Dendritic cell treated with granulocyte-macrophage colony-stimulating factor and Interleukin-4, amounts not matched to agents 40 ng/mL and 50 ng/mL, for 4 days (primary cell): ENCODE measurements around the gene ARHGAP15.

ENCODE experiments used
- H3K27ac Mint-ChIP-seq: one replicate; pipeline ENCODE4 v1.8.0; 2022; ENCODE audit warnings: mild to moderate bottlenecking, mixed read lengths
- H3K27me3 Mint-ChIP-seq: one replicate; pipeline ENCODE4 v1.8.0; 2022; ENCODE audit warnings: mild to moderate bottlenecking, mixed read lengths
- H3K36me3 Mint-ChIP-seq: one replicate; pipeline ENCODE4 v1.8.0; 2022; ENCODE audit warnings: low read depth, mixed read lengths
- H3K4me1 Mint-ChIP-seq: one replicate; pipeline ENCODE4 v1.8.0; 2022; ENCODE audit warnings: low read depth, mixed read lengths
- H3K4me3 Mint-ChIP-seq: one replicate; pipeline ENCODE4 v1.8.0; 2022; ENCODE audit warnings: mild to moderate bottlenecking, moderate library complexity, mixed read lengths
- H3K9me3 Mint-ChIP-seq: one replicate; pipeline ENCODE4 v1.8.0; 2022; ENCODE audit warnings: mixed read lengths
- intact Hi-C: fragments of 100-400 bp; cut with micrococcal nuclease; formaldehyde crosslinking; loops from one replicate; pipeline ENCODE4 v1.15.0; 2022

Gene ARHGAP15

GRCh38 chr2:143151111-143151752 lies 22.0 kb downstream of the ARHGAP15 start:
- intact Hi-C loops, result no loop called here
- Mint-ChIP-seq H3K4me3 (no peak overlapping the region), H3K27me3 (no peaks in the 10 kb centered on the region), H3K9me3 (no peaks in the 10 kb centered on the region), H3K4me1 (peaks cover 79% of the 10 kb centered on the region), H3K27ac (peak overlapping the region; percentile 62), H3K36me3 (peaks cover 8% of the 10 kb centered on the region)

GRCh38 chr2:143152219-143152618 lies 23.0 kb downstream of the ARHGAP15 start:
- Mint-ChIP-seq H3K27me3 (no peaks in the 10 kb centered on the region), H3K36me3 (peaks cover 8% of the 10 kb centered on the region), H3K9me3 (no peaks in the 10 kb centered on the region), H3K4me3 (no peak overlapping the region), H3K4me1 (peaks cover 69% of the 10 kb centered on the region), H3K27ac (peak overlapping the region; percentile 62)
- intact Hi-C loops, result no loop called here

- no peaks in the 10 kb centered on the region for H3K9me3 Mint-ChIP-seq
- H3K27me3 Mint-ChIP-seq, result no peaks in the 10 kb centered on the region
- H3K4me3 Mint-ChIP-seq, result no peak overlapping the region
- peak overlapping the region; percentile 62 for H3K27ac Mint-ChIP-seq
- intact Hi-C loops, result no loop called here
- H3K36me3 Mint-ChIP-seq, result peaks cover 8% of the 10 kb centered on the region
- peaks cover 65% of the 10 kb centered on the region for H3K4me1 Mint-ChIP-seq
Measured at GRCh38 chr2:143152637-143153036, 23.4 kb downstream of the ARHGAP15 start.

- intact Hi-C loops, result loop anchor here (5.0 kb wide), 2 partner anchors 43 to 67 kb away; no protein-coding TSS in a partner anchor
- Mint-ChIP-seq H3K27me3 (no peaks in the 10 kb centered on the region), H3K4me1 (peaks cover 59% of the 10 kb centered on the region), H3K36me3 (peaks cover 8% of the 10 kb centered on the region), H3K27ac (no peak overlapping the region), H3K4me3 (no peak overlapping the region), H3K9me3 (no peaks in the 10 kb centered on the region)
Measured at GRCh38 chr2:143155661-143156060, 26.4 kb downstream of the ARHGAP15 start.

GRCh38 chr2:143157001-143157400 lies 27.8 kb downstream of the ARHGAP15 start:
- Mint-ChIP-seq H3K27me3 (no peaks in the 10 kb centered on the region), H3K27ac (no peak overlapping the region), H3K9me3 (no peaks in the 10 kb centered on the region), H3K4me3 (no peak overlapping the region), H3K4me1 (peaks cover 52% of the 10 kb centered on the region), H3K36me3 (peaks cover 15% of the 10 kb centered on the region)
- intact Hi-C loops, result loop anchor here (5.0 kb wide), 2 partner anchors 45 to 65 kb away; no protein-coding TSS in a partner anchor

- Mint-ChIP-seq H3K4me1 (peaks cover 48% of the 10 kb centered on the region), H3K4me3 (no peak overlapping the region), H3K36me3 (peaks cover 15% of the 10 kb centered on the region), H3K27ac (no peak overlapping the region), H3K9me3 (no peaks in the 10 kb centered on the region), H3K27me3 (no peaks in the 10 kb centered on the region)
- intact Hi-C loops, result loop anchor here (5.0 kb wide), 2 partner anchors 45 to 65 kb away; no protein-coding TSS in a partner anchor
Measured at GRCh38 chr2:143157418-143157817, 28.2 kb downstream of the ARHGAP15 start.

- Mint-ChIP-seq H3K9me3 (no peaks in the 10 kb centered on the region), H3K27me3 (no peaks in the 10 kb centered on the region), H3K36me3 (peaks cover 15% of the 10 kb centered on the region), H3K27ac (peak overlapping the region; percentile 60), H3K4me1 (peaks cover 42% of the 10 kb centered on the region), H3K4me3 (peak overlapping the region; percentile 51)
- intact Hi-C loops, result loop anchor here (5.0 kb wide), 2 partner anchors 46 to 64 kb away; no protein-coding TSS in a partner anchor
Measured at GRCh38 chr2:143158098-143158497, 28.9 kb downstream of the ARHGAP15 start.

- intact Hi-C loops, result loop anchor here (5.0 kb wide), 2 partner anchors 47 to 63 kb away; no protein-coding TSS in a partner anchor
- peaks cover 40% of the 10 kb centered on the region for H3K4me1 Mint-ChIP-seq
- H3K27ac Mint-ChIP-seq, result peak overlapping the region; percentile 60
- peaks cover 15% of the 10 kb centered on the region for H3K36me3 Mint-ChIP-seq
- no peaks in the 10 kb centered on the region for H3K9me3 Mint-ChIP-seq
- H3K4me3 Mint-ChIP-seq, result peak overlapping the region; percentile 51
- no peaks in the 10 kb centered on the region for H3K27me3 Mint-ChIP-seq
Measured at GRCh38 chr2:143158551-143159485, 29.6 kb downstream of the ARHGAP15 start.

- Mint-ChIP-seq H3K27ac (peak overlapping the region; percentile 9), H3K4me3 (no peak overlapping the region), H3K36me3 (peaks cover 15% of the 10 kb centered on the region), H3K27me3 (no peaks in the 10 kb centered on the region), H3K4me1 (peaks cover 40% of the 10 kb centered on the region), H3K9me3 (no peaks in the 10 kb centered on the region)
- intact Hi-C loops, result loop anchor here (5.0 kb wide), 2 partner anchors 47 to 63 kb away; no protein-coding TSS in a partner anchor
Measured at GRCh38 chr2:143159486-143159840, 30.2 kb downstream of the ARHGAP15 start.

GRCh38 chr2:143160732-143161707 lies 31.8 kb downstream of the ARHGAP15 start:
- Mint-ChIP-seq H3K27ac (no peak overlapping the region), H3K4me3 (no peak overlapping the region), H3K9me3 (no peaks in the 10 kb centered on the region), H3K27me3 (no peaks in the 10 kb centered on the region), H3K4me1 (peaks cover 39% of the 10 kb centered on the region), H3K36me3 (peaks cover 15% of the 10 kb centered on the region)
- intact Hi-C loops, result loop anchor here (5.0 kb wide), 1 partner anchor 96 kb away; no protein-coding TSS in a partner anchor

- no peak overlapping the region for H3K27ac Mint-ChIP-seq
- intact Hi-C loops, result loop anchor here (5.0 kb wide), 1 partner anchor 95 kb away; no protein-coding TSS in a partner anchor
- H3K9me3 Mint-ChIP-seq, result no peaks in the 10 kb centered on the region
- peaks cover 37% of the 10 kb centered on the region for H3K4me1 Mint-ChIP-seq
- no peak overlapping the region for H3K4me3 Mint-ChIP-seq
- H3K36me3 Mint-ChIP-seq, result peaks cover 15% of the 10 kb centered on the region
- no peaks in the 10 kb centered on the region for H3K27me3 Mint-ChIP-seq
Measured at GRCh38 chr2:143162123-143162837, 33.1 kb downstream of the ARHGAP15 start.

- H3K27ac Mint-ChIP-seq, result no peak overlapping the region
- H3K27me3 Mint-ChIP-seq, result no peaks in the 10 kb centered on the region
- H3K9me3 Mint-ChIP-seq, result no peaks in the 10 kb centered on the region
- peaks cover 19% of the 10 kb centered on the region for H3K36me3 Mint-ChIP-seq
- intact Hi-C loops, result loop anchor here (5.0 kb wide), 1 partner anchor 94 kb away; no protein-coding TSS in a partner anchor
- no peak overlapping the region for H3K4me3 Mint-ChIP-seq
- peaks cover 37% of the 10 kb centered on the region for H3K4me1 Mint-ChIP-seq
Measured at GRCh38 chr2:143162997-143163396, 33.8 kb downstream of the ARHGAP15 start.
